ENCODE results near the gene MRPL18. TPM values are rescaled to one million over a fixed set of nuclear protein-coding genes. Genes with fewer than 3 reads are reported as not detected.

MRPL18 gene
- total and polyA plus RNA-seq, 2 of the 4 experiments (the other 2 are of a cell fraction) = 53.4 to 56.8 TPM

- intact Hi-C loops (cut with micrococcal nuclease) = loop anchor here (2.0 kb wide), 1 partner anchor 68 kb away; the partner anchor contains the start of gene SOD2
- peak overlapping the region; percentile 94 for H3K27ac ChIP-seq (ENCODE audit: insufficient read depth, low read length)
- peaks cover 13% of the 10 kb centered on the region for H3K9me1 ChIP-seq (ENCODE audit: insufficient read depth, low read length)
- H3K56ac ChIP-seq (ENCODE audit: extremely low read depth, insufficient read depth, low read length) = peak overlapping the region; percentile 93
- H2BK5ac ChIP-seq (ENCODE audit: low read depth, low read length, poor library complexity, severe bottlenecking) = peak overlapping the region; percentile 53
- peak overlapping the region; percentile 80 for H3K14ac ChIP-seq (replicated peaks; ENCODE audit: low read depth, low read length)
- peak overlapping the region; percentile 82 for H2AK5ac ChIP-seq (ENCODE audit: low read depth, low read length)
- peak overlapping the region; percentile 94 to 96 for H4K8ac ChIP-seq (ENCODE audit: low read depth in 2 of 2, low read length in 2 of 2)
- H4K5ac ChIP-seq (ENCODE audit: low read depth, low read length) = peak overlapping the region; percentile 89
- no peak for ATAC-seq (ENCODE audit: low read depth)
- H3K4me3 ChIP-seq (ENCODE audit: insufficient read depth, low read depth, low read length) = peak overlapping the region; percentile 47
- H3K79me1 ChIP-seq (ENCODE audit: low read depth in 1 of 2, low read length in 2 of 2) = peaks cover 10 to 24% of the 10 kb centered on the region in 2 experiments
- peaks cover 15% of the 10 kb centered on the region for H3K36me3 ChIP-seq (ENCODE audit: control insufficient read depth, insufficient read depth, low read length)
- peaks cover 6% of the 10 kb centered on the region; the same call in 1 of the 2 replicates for H4K20me1 ChIP-seq (ENCODE audit: insufficient read depth, low read length)
- peak overlapping the region; percentile 84 for H2AFZ ChIP-seq (replicated peaks; ENCODE audit: low read length, poor library complexity)
- ChIA-PET CTCF (no interaction called here), POLR2A (ENCODE audit: unreplicated experiment) (interaction anchor here (1.0 kb wide), 1 partner anchor 79 kb away, joined by 3 read pairs; no protein-coding TSS in a partner anchor)
- peak overlapping the region; percentile 63 for H3K18ac ChIP-seq (ENCODE audit: low read depth, low read length)
- H2AK9ac ChIP-seq (replicated peaks; ENCODE audit: low read depth, low read length, poor library complexity) = peak overlapping the region; percentile 45
- peak overlapping the region; percentile 76 for H4K91ac ChIP-seq (ENCODE audit: insufficient read depth, low read depth, low read length)
- peak overlapping the region; percentile 94 for H3K4ac ChIP-seq (ENCODE audit: low read depth, low read length)
- dilution Hi-C loops (cut with HindIII; ENCODE audit: low sequenced_read_pairs, unreplicated experiment) = no loop called here
- H3K9ac ChIP-seq (ENCODE audit: low read depth, low read length) = peak overlapping the region; percentile 87
- H2BK120ac ChIP-seq (ENCODE audit: low read depth, low read length) = peak overlapping the region; percentile 75; the same call in 1 of the 2 replicates
- H3K23ac ChIP-seq (ENCODE audit: low read depth, low read length) = peak overlapping the region; percentile 83
- H3K4me2 ChIP-seq (ENCODE audit: low read depth, low read length) = peak overlapping the region; percentile 82
- peak overlapping the region; percentile 15; the same call in 1 of the 3 replicates for H2BK15ac ChIP-seq (ENCODE audit: low read depth, low read length)
- H3K4me1 ChIP-seq (ENCODE audit: control insufficient read depth, insufficient read depth, low read length) = peaks cover 16% of the 10 kb centered on the region
- peak overlapping the region; percentile 38 for H2BK20ac ChIP-seq (ENCODE audit: low read depth, low read length)
- no peaks in the 10 kb centered on the region for H3K9me3 ChIP-seq (ENCODE audit: control insufficient read depth, insufficient read depth, low read length)
- DNase-seq = no peak
- in situ Hi-C loops (cut with MboI; ENCODE audit: low sequenced_read_pairs) = loop anchor here (10.0 kb wide), 1 partner anchor 66 kb away; the partner anchor contains the start of gene SOD2
- BruUV-seq (replicated peaks) = no TSS peak
- H3K27me3 ChIP-seq (ENCODE audit: control insufficient read depth, insufficient read depth, low read length) = no peaks in the 10 kb centered on the region
- 15% methylated on average over 25 of the region's 45 CpGs; no CpG with 5 or more reads in 1 of the 2 experiments for WGBS, 2 experiments (ENCODE audit: extremely low coverage in 2 of 2, insufficient read length in 1 of 2)
- TF ChIP-seq RAD21 (IDR thresholded peaks at IDR 0.05; ENCODE audit: low read length) (no peak), BHLHE40 (IDR thresholded peaks at IDR 0.05; ENCODE audit: low read depth, low read length) (no peak), MAFK (IDR thresholded peaks at IDR 0.05; ENCODE audit: low read depth, low read length) (no peak), MAZ (IDR thresholded peaks at IDR 0.05; ENCODE audit: borderline replicate concordance, low read depth, low read length) (no peak), CTCF (conservative IDR thresholded peaks at IDR 0.05; ENCODE audit: low read depth, low read length) (no peak), RCOR1 (IDR thresholded peaks at IDR 0.05; ENCODE audit: insufficient replicate concordance, low read length) (no peak), FOS (IDR thresholded peaks at IDR 0.05; ENCODE audit: low read depth, low read length) (no peak), NFE2L2 (IDR thresholded peaks at IDR 0.05; ENCODE audit: low read depth, low read length) (no peak), ELK1 (IDR thresholded peaks at IDR 0.05; ENCODE audit: borderline replicate concordance, low read depth, low read length) (no peak), CHD1 (IDR thresholded peaks at IDR 0.05; ENCODE audit: low read depth, low read length) (no peak), POLR2A (IDR thresholded peaks at IDR 0.05; ENCODE audit: low read depth, low read length) (no peak), SMC3 (IDR thresholded peaks at IDR 0.05; ENCODE audit: low read depth, low read length) (no peak), MXI1 (IDR thresholded peaks at IDR 0.05; ENCODE audit: borderline replicate concordance, low read depth, low read length) (no peak), RFX5 (IDR thresholded peaks at IDR 0.05; ENCODE audit: low read depth, low read length) (no peak), CEBPB (IDR thresholded peaks at IDR 0.05; ENCODE audit: low read depth, low read length) (no peak)
Observed at GRCh38 chr6:159761129-159761872, 29.0 kb upstream of the MRPL18 start.
